GM23338 (cell line): Measurements from ENCODE around the gene OR2AT4. TPM values are rescaled to one million over a fixed set of nuclear protein-coding genes. Genes with fewer than 3 reads are reported as not detected.

ENCODE experiments used
- ATAC-seq: fragments of 200-7000 bp; cut with Tn5 transposase; 3 replicates; pipeline ENCODE4 v1.9.1; 2020
- DNase-seq: peaks from one replicate; pipeline ENCODE4 v3.0.0-alpha.2; 2015; ENCODE audit warnings: low spot score
- H2AFZ ChIP-seq: fragments of 200-600 bp; sonication (generic); 2 replicates; pipeline ENCODE4 v1.8.0; 2016; ENCODE audit warnings: antibody characterized with exemption, mild to moderate bottlenecking, moderate library complexity
- H3F3A ChIP-seq: fragments of 200-600 bp; sonication (generic); replicated peaks from 2 replicates; pipeline ENCODE4 v1.8.0; 2017; ENCODE audit warnings: antibody characterized with exemption, mixed run types, low read depth
- H3K27ac ChIP-seq: fragments of 200-600 bp; sonication (generic); 2 replicates; pipeline ENCODE4 v1.6.1; 2016; ENCODE audit warnings: low read depth
- H3K27me3 ChIP-seq: fragments of 200-600 bp; sonication (generic); 2 replicates; pipeline ENCODE4 v1.8.0; 2016; ENCODE audit warnings: mild to moderate bottlenecking, mixed run types, moderate library complexity; ENCODE audit not compliant: insufficient read depth
- H3K36me3 ChIP-seq: fragments of 200-600 bp; sonication (generic); 2 replicates; pipeline ENCODE4 v1.8.0; 2016; ENCODE audit warnings: mild to moderate bottlenecking; ENCODE audit not compliant: insufficient read depth
- H3K4me1 ChIP-seq: fragments of 200-600 bp; sonication (generic); 2 replicates; pipeline ENCODE4 v1.8.0; 2016; ENCODE audit warnings: mild to moderate bottlenecking, moderate library complexity; ENCODE audit not compliant: insufficient read depth
- H3K4me2 ChIP-seq: fragments of 200-600 bp; sonication (generic); 2 replicates; pipeline ENCODE4 v1.7.1; 2017; ENCODE audit warnings: mixed run types
- H3K4me3 ChIP-seq: fragments of 200-600 bp; sonication (generic); 2 replicates; pipeline ENCODE4 v1.6.1; 2016; ENCODE audit warnings: mixed run types
- H3K79me2 ChIP-seq: fragments of 200-600 bp; sonication (generic); replicated peaks from 2 replicates; pipeline ENCODE4 v1.8.0; 2017; ENCODE audit warnings: mild to moderate bottlenecking; ENCODE audit not compliant: insufficient read depth
- H3K9me2 ChIP-seq: fragments of 200-600 bp; sonication (generic); 2 replicates; pipeline ENCODE4 v1.8.0; 2017; ENCODE audit not compliant: insufficient read depth
- H4K20me1 ChIP-seq: fragments of 200-600 bp; sonication (generic); replicated peaks from 2 replicates; pipeline ENCODE4 v1.8.0; 2017; ENCODE audit warnings: mild to moderate bottlenecking; ENCODE audit not compliant: insufficient read depth
- H3K27ac Mint-ChIP-seq: 2 replicates; pipeline ENCODE4 v1.8.0; 2020; ENCODE audit warnings: inconsistent platforms, mild to moderate bottlenecking, moderate library complexity, mixed read lengths
- H3K27me3 Mint-ChIP-seq: 3 replicates; pipeline ENCODE4 v1.8.0; 2022; ENCODE audit warnings: low read depth, mild to moderate bottlenecking, moderate library complexity, mixed read lengths, inconsistent platforms; ENCODE audit not compliant: insufficient read depth, poor library complexity
- H3K36me3 Mint-ChIP-seq: 3 replicates; pipeline ENCODE4 v1.8.0; 2021; ENCODE audit warnings: low read depth, mild to moderate bottlenecking, inconsistent platforms, moderate library complexity, mixed read lengths
- H3K4me1 Mint-ChIP-seq: 3 replicates; pipeline ENCODE4 v1.8.0; 2020; ENCODE audit warnings: mild to moderate bottlenecking, inconsistent platforms, mixed read lengths
- H3K4me3 Mint-ChIP-seq: 3 replicates; pipeline ENCODE4 v1.8.0; 2021; ENCODE audit warnings: moderate library complexity, mild to moderate bottlenecking, inconsistent platforms, mixed read lengths
- H3K9me3 Mint-ChIP-seq: 3 replicates; pipeline ENCODE4 v1.8.0; 2020; ENCODE audit warnings: moderate library complexity, mild to moderate bottlenecking, inconsistent platforms, mixed read lengths
- CREB1 ChIP-seq: fragments of 250-450 bp; sonication (Bioruptor Pico); IDR thresholded peaks from 2 replicates; pipeline ENCODE4 v1.5.0; 2020; ENCODE audit warnings: low read depth, mild to moderate bottlenecking, moderate library complexity
- CTCF ChIP-seq, 2 experiments: fragments of 200-600 bp in 1 of 2; sonication (generic) in 1 of 2; conservative IDR thresholded peaks; 2 replicates each; pipeline versions ENCODE4 v1.5.1 to v1.6.1; 2016 to 2017; ENCODE audit warnings: antibody characterized with exemption in 2 of 2, low read depth in 2 of 2, mild to moderate bottlenecking in 2 of 2, moderate library complexity in 1 of 2
- ETS1 ChIP-seq: IDR thresholded peaks from 2 replicates; pipeline ENCODE4 v1.6.1; 2016; ENCODE audit warnings: antibody characterized with exemption
- EZH2 ChIP-seq: fragments of 200-600 bp; sonication (generic); IDR thresholded peaks from one replicate; pipeline ENCODE4 v1.8.0; 2017; ENCODE audit warnings: antibody characterized with exemption, mild to moderate bottlenecking, low read depth; ENCODE audit not compliant: unreplicated experiment
- EZH2phosphoT487 ChIP-seq: fragments of 200-600 bp; sonication (generic); IDR thresholded peaks from one replicate; pipeline ENCODE4 v1.8.1; 2018; ENCODE audit warnings: antibody characterized with exemption; ENCODE audit not compliant: unreplicated experiment
- JUNB ChIP-seq: IDR thresholded peaks from one replicate; pipeline ENCODE4 v1.6.1; 2016; ENCODE audit warnings: antibody characterized with exemption; ENCODE audit not compliant: unreplicated experiment
- NANOG ChIP-seq: IDR thresholded peaks from 2 replicates; pipeline ENCODE4 v1.6.1; 2016; ENCODE audit warnings: antibody characterized with exemption, borderline replicate concordance
- POLR2AphosphoS5 ChIP-seq: IDR thresholded peaks from 2 replicates; pipeline ENCODE4 v1.6.1; 2016; ENCODE audit warnings: antibody characterized with exemption, low read depth
- REST ChIP-seq: IDR thresholded peaks from one replicate; pipeline ENCODE4 v1.6.1; 2018; ENCODE audit warnings: antibody characterized with exemption; ENCODE audit not compliant: unreplicated experiment
- STAT1 ChIP-seq: IDR thresholded peaks from one replicate; pipeline ENCODE4 v1.6.1; 2016; ENCODE audit warnings: antibody characterized with exemption; ENCODE audit not compliant: unreplicated experiment
- ZNF114 ChIP-seq: fragments of 250-450 bp; sonication (Bioruptor Pico); IDR thresholded peaks from 2 replicates; pipeline ENCODE4 v1.5.0; 2020; ENCODE audit warnings: mild to moderate bottlenecking, moderate library complexity
- ZNF331 ChIP-seq: fragments of 250-450 bp; sonication (Bioruptor Pico); IDR thresholded peaks from 2 replicates; pipeline ENCODE4 v1.5.0; 2020; ENCODE audit warnings: low read depth, mild to moderate bottlenecking, moderate library complexity
- polyA plus RNA-seq: library from polyadenylated mRNA; unstranded; fragments of >200 nt; fragmentation: Nextera tagmentation; extraction: Ambion mirVana; gene quantifications from 2 replicates; pipeline ENCODE4 v1.2.1, GENCODE V29; 2016
- total RNA-seq: library from RNA; depleted of rRNA; stranded (reverse); fragments of >200 nt; shearing (Covaris generic); gene quantifications from 2 replicates; pipeline ENCODE4 v1.2.3, GENCODE V29; 2014

Gene OR2AT4
- total and polyA plus RNA-seq, 2 experiments from 2014 or later: not detected

- no peak overlapping the region for H3K27ac ChIP-seq
- no peaks in the 10 kb centered on the region for H3K9me2 ChIP-seq
- H3K4me2 ChIP-seq: no peak overlapping the region
- H3K27me3 ChIP-seq: no peaks in the 10 kb centered on the region
- H3K36me3 ChIP-seq: no peaks in the 10 kb centered on the region
- Mint-ChIP-seq H3K27me3 (peaks cover 3% of the 10 kb centered on the region), H3K9me3 (no peaks in the 10 kb centered on the region), H3K4me3 (no peak overlapping the region), H3K4me1 (peaks cover 3% of the 10 kb centered on the region; the same call in 1 of the 3 replicates), H3K27ac (no peak overlapping the region), H3K36me3 (no peaks in the 10 kb centered on the region)
- H3K79me2 ChIP-seq: no peaks in the 10 kb centered on the region
- no peaks in the 10 kb centered on the region; the same call in 1 of the 2 replicates for H3K4me1 ChIP-seq
- H2AFZ ChIP-seq: no peak overlapping the region
- TF ChIP-seq STAT1 (no peak), REST (no peak), NANOG (no peak), ETS1 (no peak), EZH2 (no peak), CREB1 (CRISPR knock-in tag) (no peak)
- ATAC-seq (no peak), DNase-seq (no peak)
- H3K4me3 ChIP-seq: no peak overlapping the region
- H3F3A ChIP-seq: no peaks in the 10 kb centered on the region
- H4K20me1 ChIP-seq: no peaks in the 10 kb centered on the region
These were observed 62.8 kb downstream of the OR2AT4 start for GRCh38 chr11:75033916-75034315.

- no peak overlapping the region for H3K4me3 Mint-ChIP-seq
- H3K27ac Mint-ChIP-seq: no peak overlapping the region
- DNase-seq: no peak
- TF ChIP-seq CREB1 (CRISPR knock-in tag) (no peak), ETS1 (no peak), STAT1 (no peak), EZH2phosphoT487 (no peak), CTCF (conservative IDR thresholded peaks at IDR 0.05; ENCODE audit: low read depth in 2 of 2) (no peak), ZNF331 (no peak), NANOG (no peak), ZNF114 (CRISPR knock-in tag) (no peak), REST (no peak), JUNB (no peak), POLR2AphosphoS5 (no peak), EZH2 (no peak)
These were observed 64.1 kb downstream of the OR2AT4 start for GRCh38 chr11:75032550-75032935.

More at GRCh38 chr11:75032550-75032935, 64.1 kb downstream of the OR2AT4 start:
- H3K36me3 Mint-ChIP-seq: no peaks in the 10 kb centered on the region
- no peaks in the 10 kb centered on the region for H3F3A ChIP-seq
- no peaks in the 10 kb centered on the region for H3K9me2 ChIP-seq
- H3K4me1 Mint-ChIP-seq: peaks cover 3% of the 10 kb centered on the region; the same call in 1 of the 3 replicates
- H3K36me3 ChIP-seq: no peaks in the 10 kb centered on the region
- ATAC-seq: no peak
- H2AFZ ChIP-seq: no peak overlapping the region
- H3K9me3 Mint-ChIP-seq: no peaks in the 10 kb centered on the region
- peaks cover 5% of the 10 kb centered on the region for H3K27me3 Mint-ChIP-seq
- no peak overlapping the region for H3K4me3 ChIP-seq
- no peaks in the 10 kb centered on the region for H3K79me2 ChIP-seq
- no peak overlapping the region for H3K4me2 ChIP-seq
- no peaks in the 10 kb centered on the region; the same call in 1 of the 2 replicates for H3K4me1 ChIP-seq
- H3K27ac ChIP-seq: no peak overlapping the region
- H3K27me3 ChIP-seq: no peaks in the 10 kb centered on the region
- H4K20me1 ChIP-seq: no peaks in the 10 kb centered on the region
